Mammary epithelial cell (primary cell): ENCODE results near the gene TMEM39B.

Experiments used
- CTCF ChIP-seq, 2 donors: IDR thresholded peaks in 1 of 2; conservative IDR thresholded peaks in 1 of 2; 2 replicates each; pipeline ENCODE4 v1.5.1; 2011 to 2012; ENCODE audit warnings: inconsistent platforms in 2 of 2, low read length in 2 of 2, mild to moderate bottlenecking in 2 of 2, control low read depth in 1 of 2, low read depth in 1 of 2; ENCODE audit not compliant: insufficient read depth in 1 of 2; ENCODE audit errors: extremely low read depth in 1 of 2
- EZH2 ChIP-seq: IDR thresholded peaks from 2 replicates; pipeline ENCODE4 v1.6.1; 2012; ENCODE audit warnings: low read length, inconsistent platforms, borderline replicate concordance

DNA sequence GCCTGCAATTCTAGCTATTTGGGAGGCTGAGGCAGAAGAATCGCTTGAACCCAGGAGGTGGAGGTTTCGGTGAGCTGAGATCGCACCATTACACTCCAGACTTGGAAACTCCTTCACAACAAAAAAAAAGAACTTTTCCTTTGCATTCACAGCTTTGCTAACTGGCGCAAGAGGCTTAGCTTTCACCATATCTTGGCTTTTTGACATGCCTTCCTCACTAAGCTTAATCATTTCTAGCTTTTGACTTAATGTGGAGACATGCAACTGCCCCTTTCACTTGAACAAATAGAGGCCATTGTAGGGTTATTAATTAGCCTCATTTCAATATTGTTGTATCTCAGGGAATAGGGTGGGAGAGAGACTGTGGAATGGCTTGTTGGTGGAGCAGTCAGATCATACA is 43.8 kb downstream of the TMEM39B start:
- no peak for TF ChIP-seq CTCF (conservative IDR thresholded peaks at IDR 0.05 in 1 of 2, IDR thresholded peaks at IDR 0.05 in 1 of 2; ENCODE audit: extremely low read depth in 1 of 2, insufficient read depth in 1 of 2, low read depth in 1 of 2, low read length in 2 of 2)
- no peak for TF ChIP-seq EZH2
